GM18517 (cell line): ENCODE measurements around the gene UMAD1.

ENCODE experiments used
- ATAC-seq: cut with Tn5 transposase; IDR thresholded peaks from one replicate; pipeline ENCODE4 v1.9.1; 2021; ENCODE audit warnings: mild to moderate bottlenecking, moderate library complexity; ENCODE audit not compliant: unreplicated experiment

UMAD1 gene

DNA sequence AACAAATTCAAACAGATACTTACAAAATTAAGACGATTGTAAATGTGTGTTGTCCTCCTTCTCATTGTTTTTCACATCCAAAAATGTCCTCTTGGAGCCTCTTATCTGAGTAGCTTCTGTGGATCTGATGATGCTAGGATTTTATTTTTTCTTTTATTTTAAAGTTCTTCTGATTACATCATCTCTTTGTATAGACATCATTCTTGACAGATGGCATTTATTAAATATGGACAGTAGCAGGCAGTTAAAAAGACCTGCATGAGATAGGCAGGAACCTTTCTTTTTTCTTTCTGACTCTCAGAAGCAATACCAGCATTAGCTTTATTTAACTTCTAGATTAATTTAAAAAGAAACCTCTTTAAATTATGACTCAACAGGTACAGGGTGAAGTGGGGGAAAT lies 77.9 kb downstream of the UMAD1 start, which contains the start of gene RPA3:
TSS of gene RPA3 (minus strand) at position 116 of the 400 bp plus-strand sequence. CDS start 78,189 bp downstream, outside the sequence.
- ATAC-seq = no peak

GRCh38 chr7:7719236-7719635 lies 78.7 kb downstream of the UMAD1 start:
- ATAC-seq = peak; percentile 98

GRCh38 chr7:7720193-7720592 lies 79.6 kb downstream of the UMAD1 start:
- ATAC-seq = no peak

DNA sequence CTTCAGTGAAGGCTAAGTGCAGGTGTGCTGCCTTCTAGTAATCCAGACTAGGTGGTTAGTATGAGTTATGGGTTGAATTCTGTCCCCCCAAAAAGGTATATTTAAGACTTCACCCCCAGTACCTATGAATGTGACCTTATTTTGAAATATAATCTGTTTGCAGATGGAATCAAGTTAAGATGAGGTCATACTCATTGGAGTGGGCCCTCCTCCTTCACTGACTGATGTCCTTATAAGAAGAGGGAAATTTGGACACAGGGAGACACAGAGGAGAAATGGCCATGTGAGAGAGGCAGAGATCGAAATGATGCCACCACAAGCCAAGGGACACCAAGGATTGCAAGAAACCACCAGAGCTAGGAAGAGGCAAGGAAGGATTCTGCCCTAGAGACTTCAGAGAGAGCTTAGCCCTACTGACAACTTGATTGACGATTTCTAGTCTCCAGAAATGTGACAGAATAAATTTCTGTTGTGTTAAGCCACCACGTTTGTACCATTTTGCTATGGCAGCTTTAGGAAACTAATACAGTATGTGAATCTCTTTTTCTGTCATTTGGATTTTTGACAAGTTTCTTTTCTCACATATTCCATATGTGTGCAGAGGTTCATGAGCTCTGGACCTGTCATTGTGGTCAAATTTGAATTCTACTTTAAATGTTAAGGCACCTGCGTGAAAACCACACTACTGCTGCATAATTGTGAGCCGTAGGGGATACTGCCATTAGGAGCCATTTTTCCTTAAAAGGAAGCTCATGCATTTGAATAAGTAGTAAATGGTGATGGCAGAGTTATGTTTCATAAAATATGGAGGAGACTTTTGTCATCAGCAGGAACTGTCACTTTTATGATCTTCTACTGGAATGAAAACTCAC lies 80.4 kb downstream of the UMAD1 start:
- ATAC-seq = no peak

DNA sequence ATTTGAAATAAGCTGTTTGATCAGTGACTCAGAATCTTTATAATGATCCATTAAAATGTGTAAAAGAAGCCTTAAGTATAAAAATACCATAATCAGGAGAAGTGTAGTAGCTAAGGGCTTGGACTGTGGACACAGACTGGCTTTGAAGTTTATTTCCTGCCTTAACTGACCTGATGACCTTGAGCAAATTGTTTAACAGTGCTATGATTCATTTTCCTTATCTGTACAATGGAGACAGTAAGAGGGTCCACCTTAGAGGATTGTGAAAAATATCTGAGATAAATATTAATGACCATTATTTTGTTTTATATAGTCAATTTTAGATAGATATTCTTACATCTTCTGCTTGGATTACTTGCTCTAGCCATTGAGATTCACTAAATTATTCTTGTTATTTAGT lies 91.2 kb downstream of the UMAD1 start:
- ATAC-seq = no peak

- no peak for ATAC-seq
These were observed 92.2 kb downstream of the UMAD1 start for GRCh38 chr7:7732621-7733281.

GRCh38 chr7:7736671-7737070 lies 96.1 kb downstream of the UMAD1 start:
- no peak for ATAC-seq

DNA sequence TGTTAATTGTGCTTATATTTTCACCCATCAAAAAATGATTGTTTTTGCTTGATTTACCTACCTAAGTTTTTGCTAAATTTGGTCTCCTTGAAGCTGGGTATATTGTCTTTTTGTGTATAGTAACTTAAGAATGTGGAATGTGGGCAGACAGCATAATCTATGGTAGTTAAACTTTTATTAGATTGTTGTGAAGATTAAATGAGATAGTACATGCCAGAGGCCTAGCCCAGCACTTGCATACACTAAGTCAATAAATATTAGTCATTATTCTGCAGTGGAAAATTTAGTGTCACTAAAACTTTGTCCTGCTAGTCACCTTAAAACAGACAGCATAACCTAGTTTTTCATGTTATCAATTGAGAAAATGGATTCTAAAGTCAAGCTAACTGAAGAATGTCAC lies 97.1 kb downstream of the UMAD1 start:
- no peak for ATAC-seq

GRCh38 chr7:7738177-7738576 lies 97.6 kb downstream of the UMAD1 start:
- ATAC-seq = no peak

- no peak for ATAC-seq
These were observed 98.1 kb downstream of the UMAD1 start for GRCh38 chr7:7738622-7739021.

- no peak for ATAC-seq
These were observed 98.9 kb downstream of the UMAD1 start for GRCh38 chr7:7739204-7740036.

- ATAC-seq = no peak
These were observed 99.4 kb downstream of the UMAD1 start for GRCh38 chr7:7740037-7740355.

GRCh38 chr7:7742223-7742622 lies 101.7 kb downstream of the UMAD1 start:
- ATAC-seq = no peak

DNA sequence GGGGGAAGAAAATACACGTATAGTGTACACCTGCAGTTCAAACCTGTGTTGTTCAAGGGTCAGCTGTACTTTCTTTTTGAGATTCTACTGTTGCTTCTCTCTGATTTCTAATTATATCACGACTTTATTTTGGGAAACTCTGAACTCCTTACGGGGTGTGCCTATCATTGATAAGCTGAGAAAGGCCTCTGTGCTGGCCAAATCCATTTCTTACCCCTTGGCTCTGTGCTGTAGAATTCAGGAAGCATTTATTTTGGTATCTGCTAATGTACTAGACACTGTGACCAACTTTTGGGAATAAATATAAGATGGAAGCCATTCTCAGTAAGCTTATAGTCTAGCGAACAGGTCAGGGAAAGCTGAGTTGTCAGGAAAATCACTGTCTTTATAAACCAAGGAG lies 104.7 kb downstream of the UMAD1 start:
- ATAC-seq = no peak

GRCh38 chr7:7745966-7746365 lies 105.4 kb downstream of the UMAD1 start:
- no peak for ATAC-seq

GRCh38 chr7:7746458-7746857 lies 105.9 kb downstream of the UMAD1 start:
- ATAC-seq = no peak

GRCh38 chr7:7750571-7751242 lies 110.2 kb downstream of the UMAD1 start:
- ATAC-seq = no peak

DNA sequence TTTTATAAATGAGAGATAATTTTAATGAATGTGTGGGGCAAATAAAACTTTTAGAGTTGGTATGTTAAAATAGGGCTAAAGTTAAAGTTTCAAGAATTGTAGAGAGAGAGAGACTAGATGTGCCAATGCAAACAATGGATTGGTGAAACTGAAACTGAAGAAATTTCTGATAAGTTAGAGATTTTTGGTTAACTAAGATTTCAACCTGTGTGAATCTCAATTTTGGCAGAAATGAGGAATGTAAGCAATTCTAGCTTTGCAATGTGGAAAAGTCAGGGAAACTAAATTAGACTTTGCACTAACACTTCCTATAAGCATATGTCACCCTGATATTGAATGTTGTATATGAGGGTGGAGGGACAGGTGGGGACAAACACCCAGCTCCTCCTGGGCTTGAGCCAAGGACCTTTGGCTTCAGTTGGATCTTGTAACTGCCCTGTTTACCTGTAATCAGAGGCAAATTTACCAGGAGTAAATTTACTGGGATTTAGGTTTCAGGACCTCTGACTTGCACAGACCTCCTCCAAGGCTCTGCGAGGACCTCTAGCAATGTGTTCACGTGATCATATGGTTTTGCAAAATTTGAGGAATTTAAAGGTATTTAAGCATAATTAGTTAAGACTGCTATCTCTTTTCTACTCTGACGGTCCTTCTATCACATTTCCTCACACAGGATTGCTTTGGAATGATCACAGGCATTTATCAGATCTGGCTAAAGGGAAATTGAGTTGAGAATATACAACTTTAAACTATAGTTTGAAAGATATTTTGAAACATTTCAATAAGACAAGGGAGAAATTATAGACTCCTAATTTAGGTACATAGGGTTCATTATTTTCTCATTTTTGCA lies 110.9 kb downstream of the UMAD1 start:
- no peak for ATAC-seq

DNA sequence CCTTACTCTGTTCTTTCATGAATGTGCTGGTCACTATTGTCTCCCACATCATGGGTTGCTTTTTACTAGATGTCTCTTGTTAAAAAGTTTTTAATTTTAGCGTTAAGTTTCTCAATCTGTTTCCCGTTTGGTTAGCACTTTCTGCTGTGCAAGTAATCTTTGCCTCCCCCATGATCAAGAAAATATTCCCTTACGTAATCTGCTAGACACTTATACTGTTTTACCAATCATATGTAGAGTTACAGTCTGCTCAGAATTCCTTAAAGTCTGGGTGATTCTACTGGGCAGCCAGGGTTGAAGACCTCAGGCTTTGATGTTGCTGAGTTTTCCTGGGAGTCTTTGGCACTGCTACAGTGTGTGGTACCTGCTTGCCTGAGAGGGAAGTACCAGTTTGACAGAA lies 116.0 kb downstream of the UMAD1 start:
- ATAC-seq = no peak

DNA sequence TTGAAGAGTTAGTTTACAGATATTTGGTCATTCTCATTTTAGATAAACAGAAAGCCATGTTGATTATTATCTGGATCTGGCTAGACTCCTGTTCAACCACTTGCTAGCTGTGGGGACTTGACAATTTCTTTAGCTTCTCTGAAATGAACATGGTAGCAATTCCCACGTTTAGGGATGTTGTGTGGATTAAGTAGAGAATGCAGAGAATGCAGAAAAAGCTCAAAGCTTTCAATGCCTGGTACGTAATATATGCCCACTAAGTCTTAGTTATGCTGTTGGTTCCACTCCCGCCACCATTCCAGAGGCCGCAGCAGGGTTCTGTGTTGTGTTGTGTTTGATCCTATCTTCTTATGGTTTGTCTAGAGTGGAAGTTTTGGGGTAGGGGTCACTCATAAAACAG lies 117.0 kb downstream of the UMAD1 start:
- no peak for ATAC-seq
